Memory B cell (primary cell): ENCODE data around the gene PLA2G4A.

ENCODE experiments used
- ATAC-seq: fragments of 150-1000 bp; cut with Tn5 transposase; 2 replicates; pipeline ENCODE4 v1.10.0; 2021; ENCODE audit warnings: low read depth, mild to moderate bottlenecking, moderate library complexity
- DNase-seq, 2 donors: peaks; one replicate each; pipeline ENCODE4 v3.0.0; 2022; ENCODE audit warnings: low spot score in 2 of 2
- H3K27ac Mint-ChIP-seq: one replicate; pipeline ENCODE4 v1.8.0; 2022; ENCODE audit warnings: mild to moderate bottlenecking, moderate library complexity, mixed read lengths
- H3K27me3 Mint-ChIP-seq: one replicate; pipeline ENCODE4 v1.8.0; 2022; ENCODE audit warnings: mixed read lengths
- H3K36me3 Mint-ChIP-seq: one replicate; pipeline ENCODE4 v1.8.0; 2022; ENCODE audit warnings: mild to moderate bottlenecking, mixed read lengths
- H3K4me1 Mint-ChIP-seq: one replicate; pipeline ENCODE4 v1.8.0; 2022; ENCODE audit warnings: mixed read lengths
- H3K4me3 Mint-ChIP-seq: one replicate; pipeline ENCODE4 v1.8.0; 2022; ENCODE audit warnings: mild to moderate bottlenecking, moderate library complexity, mixed read lengths
- H3K9me3 Mint-ChIP-seq: one replicate; pipeline ENCODE4 v1.8.0; 2022; ENCODE audit warnings: mixed read lengths

Gene PLA2G4A

DNA sequence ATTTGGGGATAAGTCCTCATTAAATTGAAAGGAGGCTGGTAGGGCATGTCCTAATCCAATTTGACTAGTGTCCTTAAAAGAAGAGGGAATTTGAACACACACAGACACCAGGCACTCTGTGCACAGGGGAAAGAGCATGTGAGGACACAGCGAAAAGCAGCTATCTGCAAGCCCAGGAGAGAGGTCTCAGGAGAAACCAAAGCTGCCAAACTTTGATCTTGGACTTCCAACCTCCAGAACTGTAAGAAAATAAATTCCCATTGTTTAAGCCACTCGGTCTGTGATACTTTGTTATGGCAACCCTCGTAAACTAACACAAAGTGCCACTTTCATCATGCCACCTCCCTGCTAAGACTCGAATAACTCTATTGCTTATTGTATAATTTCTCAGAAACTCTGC is 13.8 kb downstream of the PLA2G4A start:
- ATAC-seq (no peak), DNase-seq (no peak)
- H3K27ac Mint-ChIP-seq, result no peak overlapping the region
- no peaks in the 10 kb centered on the region for H3K9me3 Mint-ChIP-seq
- H3K27me3 Mint-ChIP-seq, result no peaks in the 10 kb centered on the region
- H3K4me3 Mint-ChIP-seq, result no peak overlapping the region
- no peaks in the 10 kb centered on the region for H3K4me1 Mint-ChIP-seq
- H3K36me3 Mint-ChIP-seq, result no peaks in the 10 kb centered on the region

DNA sequence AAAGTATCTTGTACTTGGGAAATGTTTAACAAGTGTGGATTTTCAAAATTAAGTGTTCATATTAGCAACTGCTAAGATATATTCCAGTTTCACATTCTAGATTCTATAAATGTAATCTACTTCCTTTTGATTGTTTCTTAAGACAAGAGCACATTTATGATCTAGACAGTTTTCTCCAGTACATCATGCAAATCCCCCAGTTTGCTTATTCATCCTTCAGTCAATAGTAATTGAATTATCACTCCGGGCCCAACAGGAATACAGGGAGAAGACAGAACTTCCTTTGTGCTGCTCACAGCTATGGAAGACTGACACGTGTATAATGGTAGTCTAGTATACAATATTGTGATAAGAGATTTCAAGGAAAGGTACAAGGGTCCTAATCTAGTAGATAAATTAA is 14.5 kb downstream of the PLA2G4A start:
- Mint-ChIP-seq H3K4me3 (no peak overlapping the region), H3K9me3 (no peaks in the 10 kb centered on the region), H3K27me3 (no peaks in the 10 kb centered on the region), H3K27ac (no peak overlapping the region), H3K4me1 (no peaks in the 10 kb centered on the region), H3K36me3 (no peaks in the 10 kb centered on the region)
- no peak for DNase-seq
- ATAC-seq, result no peak

DNA sequence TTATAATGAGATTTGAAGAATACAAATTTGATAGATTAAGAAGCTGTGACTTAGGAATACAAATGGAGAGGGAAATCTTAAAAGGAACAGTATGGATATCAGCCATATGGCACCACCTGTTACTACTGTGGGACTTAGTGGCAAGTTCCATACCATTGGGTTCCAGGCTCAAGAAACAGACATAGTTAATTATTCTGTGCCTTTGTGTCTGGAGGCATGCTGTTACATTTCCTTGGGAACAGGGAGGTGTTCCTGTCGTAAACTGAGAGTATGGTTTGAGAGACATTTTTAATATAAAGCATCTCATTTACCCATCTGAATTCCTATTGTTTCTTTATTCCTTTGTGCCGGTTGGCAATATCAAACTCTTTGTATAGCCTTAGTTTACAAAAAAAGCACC is 15.2 kb downstream of the PLA2G4A start:
- H3K4me1 Mint-ChIP-seq, result no peaks in the 10 kb centered on the region
- ATAC-seq (no peak), DNase-seq (no peak)
- no peak overlapping the region for H3K4me3 Mint-ChIP-seq
- H3K36me3 Mint-ChIP-seq, result no peaks in the 10 kb centered on the region
- H3K9me3 Mint-ChIP-seq, result no peaks in the 10 kb centered on the region
- no peak overlapping the region for H3K27ac Mint-ChIP-seq
- H3K27me3 Mint-ChIP-seq, result no peaks in the 10 kb centered on the region

DNA sequence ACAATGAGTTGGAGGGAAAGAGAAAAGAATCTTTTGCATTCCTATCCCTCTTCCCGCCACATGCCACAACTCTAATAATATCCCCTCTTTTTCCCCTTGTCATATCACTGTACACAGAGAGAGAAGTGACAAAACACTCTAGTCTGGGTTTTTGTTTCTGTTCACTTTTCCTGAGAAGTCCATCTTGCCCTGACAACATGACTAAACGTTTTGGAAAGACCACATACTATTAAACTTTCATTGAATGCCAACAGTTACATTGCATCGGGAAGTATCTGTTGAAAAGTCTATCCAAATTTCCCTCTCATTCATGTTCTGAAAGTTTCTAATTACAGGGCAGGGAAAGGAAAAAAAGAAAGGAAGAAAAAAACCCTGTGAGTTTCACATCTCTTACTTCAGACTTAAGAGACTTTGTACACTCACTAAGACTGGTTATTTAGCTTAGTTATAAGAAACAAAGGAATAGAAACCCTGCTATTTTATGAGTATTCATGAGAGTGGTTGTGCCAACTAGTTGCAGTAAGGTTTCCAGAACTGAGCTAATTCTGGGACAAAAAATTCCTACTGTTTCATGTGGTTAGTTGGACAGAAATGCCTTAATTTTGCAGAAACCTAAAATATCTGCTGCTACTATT is 16.9 kb downstream of the PLA2G4A start:
- no peaks in the 10 kb centered on the region for H3K36me3 Mint-ChIP-seq
- no peak for ATAC-seq
- H3K27me3 Mint-ChIP-seq, result peaks cover 2% of the 10 kb centered on the region
- H3K4me1 Mint-ChIP-seq, result peaks cover 7% of the 10 kb centered on the region
- H3K9me3 Mint-ChIP-seq, result no peaks in the 10 kb centered on the region
- DNase-seq, result no peak
- no peak overlapping the region for H3K4me3 Mint-ChIP-seq
- H3K27ac Mint-ChIP-seq, result no peak overlapping the region

DNA sequence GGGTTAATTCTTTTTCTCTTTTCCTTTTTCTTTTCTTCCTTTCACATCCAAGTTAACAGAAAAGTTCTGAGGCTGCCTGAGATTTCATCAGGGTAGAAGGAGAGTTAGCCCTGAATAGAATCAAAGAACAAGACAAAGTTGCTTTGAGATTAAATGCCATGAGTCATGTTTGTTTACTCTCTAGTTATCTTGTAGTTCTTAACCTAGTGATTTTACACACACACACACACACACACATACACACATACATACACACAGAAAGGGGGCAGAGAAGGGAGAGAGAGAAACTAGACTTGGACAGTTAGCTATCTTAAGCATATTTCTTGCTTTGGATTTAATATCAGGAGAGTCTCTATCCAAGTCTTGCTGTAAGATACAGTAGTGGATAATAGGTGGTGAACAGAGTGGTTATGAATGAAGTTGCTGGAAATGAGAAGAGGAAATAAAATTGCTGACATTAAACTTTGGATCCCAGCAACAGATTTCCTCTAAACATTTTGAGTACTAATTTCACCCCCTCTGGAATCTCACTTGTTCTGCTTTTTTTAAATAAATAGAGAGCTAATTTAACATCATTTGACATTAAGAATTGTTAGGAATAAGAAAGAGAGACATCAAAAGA is 19.9 kb downstream of the PLA2G4A start:
- H3K4me3 Mint-ChIP-seq, result no peak overlapping the region
- H3K4me1 Mint-ChIP-seq, result peaks cover 7% of the 10 kb centered on the region
- ATAC-seq (no peak), DNase-seq (no peak)
- peaks cover 2% of the 10 kb centered on the region for H3K27me3 Mint-ChIP-seq
- no peaks in the 10 kb centered on the region for H3K36me3 Mint-ChIP-seq
- no peaks in the 10 kb centered on the region for H3K9me3 Mint-ChIP-seq
- no peak overlapping the region for H3K27ac Mint-ChIP-seq

DNA sequence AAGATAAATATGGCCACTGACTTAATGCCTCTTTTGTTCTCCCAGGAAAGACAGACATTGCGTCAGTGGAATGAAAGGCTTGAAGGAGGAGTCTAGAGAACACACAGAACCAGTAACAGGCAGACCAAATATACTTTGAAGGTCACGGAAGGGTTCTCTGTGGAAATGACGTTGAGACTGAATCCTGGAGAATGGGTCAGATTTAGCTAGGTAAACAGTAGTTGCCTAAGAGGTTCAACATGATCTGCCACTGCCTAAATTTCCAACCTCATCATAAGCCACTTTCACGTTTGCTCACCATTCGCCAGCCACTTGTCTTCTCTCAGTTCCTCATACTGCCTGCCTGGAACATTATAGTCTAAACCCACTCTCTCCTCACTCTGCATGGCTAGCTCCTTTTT is 20.5 kb downstream of the PLA2G4A start:
- Mint-ChIP-seq H3K4me1 (peaks cover 7% of the 10 kb centered on the region), H3K4me3 (no peak overlapping the region), H3K9me3 (no peaks in the 10 kb centered on the region), H3K27ac (no peak overlapping the region), H3K27me3 (peaks cover 2% of the 10 kb centered on the region), H3K36me3 (no peaks in the 10 kb centered on the region)
- no peak for DNase-seq
- no peak for ATAC-seq

DNA sequence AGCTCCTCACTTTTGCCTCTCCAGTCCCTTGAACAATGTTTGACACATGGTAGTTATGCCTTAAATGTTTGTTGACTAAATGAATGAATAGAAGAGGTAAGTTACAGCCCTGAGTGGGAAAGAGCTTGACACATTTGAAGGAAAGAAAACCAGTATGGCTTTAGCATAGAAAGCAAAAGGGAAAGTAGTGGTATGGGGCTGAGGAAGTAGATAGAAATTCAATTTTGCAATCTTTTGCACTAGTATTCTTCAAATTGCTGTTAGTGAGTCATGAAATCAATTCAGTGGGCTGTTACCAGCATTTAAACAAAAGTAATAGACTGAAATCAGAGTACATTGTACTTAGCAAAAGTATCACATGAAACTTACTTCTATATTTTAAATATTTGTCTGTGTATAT is 21.1 kb downstream of the PLA2G4A start:
- peaks cover 2% of the 10 kb centered on the region for H3K27me3 Mint-ChIP-seq

DNA sequence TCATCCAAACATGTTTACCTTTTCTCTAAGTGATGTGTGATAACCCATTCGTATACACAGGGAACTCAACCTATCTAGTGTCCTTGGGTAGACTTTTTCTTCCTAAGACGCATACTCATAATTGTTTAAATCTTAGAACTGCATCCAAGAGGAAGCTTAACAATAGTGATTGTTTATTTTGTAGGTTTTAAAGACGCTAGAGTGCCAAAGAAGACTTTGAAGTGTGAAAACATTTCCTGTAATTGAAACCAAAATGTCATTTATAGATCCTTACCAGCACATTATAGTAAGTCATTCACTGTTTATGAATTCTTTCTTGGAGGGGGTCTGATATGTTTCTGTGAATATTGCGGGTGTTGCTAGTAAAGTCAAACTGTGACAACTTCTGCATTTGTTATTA is 25.4 kb downstream of the PLA2G4A start:
- Mint-ChIP-seq H3K36me3 (no peaks in the 10 kb centered on the region), H3K27me3 (peaks cover 2% of the 10 kb centered on the region), H3K9me3 (peaks cover 3% of the 10 kb centered on the region), H3K4me3 (no peak overlapping the region), H3K27ac (no peak overlapping the region), H3K4me1 (peaks cover 7% of the 10 kb centered on the region)
- DNase-seq, result no peak
- no peak for ATAC-seq

More for the DNA sequence above, 21.1 kb downstream of the PLA2G4A start:
- Mint-ChIP-seq H3K4me1 (peaks cover 7% of the 10 kb centered on the region), H3K4me3 (no peak overlapping the region), H3K9me3 (no peaks in the 10 kb centered on the region), H3K36me3 (no peaks in the 10 kb centered on the region), H3K27ac (no peak overlapping the region)
- no peak for ATAC-seq
- no peak for DNase-seq

DNA sequence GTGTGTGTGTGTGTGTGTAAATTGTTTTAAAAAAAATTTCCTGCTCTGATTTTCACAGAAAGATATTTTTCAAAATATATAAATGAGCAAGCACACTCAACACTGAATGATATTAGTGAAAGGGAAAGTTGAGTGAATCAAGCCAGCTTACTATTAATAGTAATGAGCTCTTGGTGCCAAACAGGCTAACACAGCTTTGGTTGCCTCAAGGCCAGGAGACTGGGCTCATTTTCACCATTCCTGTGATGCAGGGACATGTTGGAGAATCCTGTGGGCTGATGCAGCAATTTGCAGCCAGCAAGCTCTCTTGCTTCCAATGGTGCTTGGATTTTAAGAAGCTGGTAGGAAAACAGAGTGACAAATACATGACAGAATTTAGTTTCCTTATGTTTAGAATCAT is 30.2 kb downstream of the PLA2G4A start:
- H3K9me3 Mint-ChIP-seq, result peaks cover 3% of the 10 kb centered on the region
- no peak overlapping the region for H3K27ac Mint-ChIP-seq
- H3K27me3 Mint-ChIP-seq, result no peaks in the 10 kb centered on the region
- H3K36me3 Mint-ChIP-seq, result no peaks in the 10 kb centered on the region
- H3K4me3 Mint-ChIP-seq, result no peak overlapping the region
- H3K4me1 Mint-ChIP-seq, result no peaks in the 10 kb centered on the region
- ATAC-seq (no peak), DNase-seq (no peak)

DNA sequence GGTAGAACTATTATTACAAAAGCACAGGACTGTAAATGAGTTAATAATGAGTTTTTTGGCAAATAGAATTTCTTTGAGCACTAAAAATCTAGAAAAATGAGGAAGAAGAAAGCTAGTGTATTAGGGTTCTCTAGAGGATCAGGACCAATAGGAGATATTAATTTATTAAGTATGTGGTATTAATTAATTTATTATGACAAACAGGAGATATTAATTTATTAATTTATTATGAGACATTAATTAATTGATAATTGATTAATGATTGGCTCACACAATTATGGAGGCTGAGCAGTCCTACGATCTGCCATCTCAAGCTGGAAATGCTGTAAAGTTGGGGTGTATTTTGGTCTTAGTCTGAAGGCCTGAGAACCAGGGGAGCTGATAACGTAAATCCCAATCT is 31.2 kb downstream of the PLA2G4A start:
- ATAC-seq, result no peak
- H3K9me3 Mint-ChIP-seq, result peaks cover 3% of the 10 kb centered on the region
- H3K36me3 Mint-ChIP-seq, result no peaks in the 10 kb centered on the region

DNA sequence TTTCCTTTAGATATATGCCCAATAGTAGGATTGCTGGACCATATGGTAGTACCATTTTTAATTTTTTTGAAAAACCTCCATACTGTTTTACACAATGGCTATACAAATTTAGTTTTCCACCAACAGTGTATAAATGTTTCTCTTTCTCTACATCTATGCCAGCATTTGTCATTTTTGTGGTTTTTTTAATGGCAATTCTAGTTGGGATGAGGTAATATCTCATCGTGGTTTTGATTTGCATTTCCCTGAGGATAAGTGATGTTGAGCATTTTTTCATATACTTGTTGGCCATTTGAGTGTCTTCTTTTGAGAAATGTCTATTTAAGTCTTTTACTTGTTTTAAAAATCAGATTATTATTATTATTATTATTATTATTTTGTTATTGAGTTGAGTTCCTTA is 35.5 kb downstream of the PLA2G4A start:
- H3K36me3 Mint-ChIP-seq, result no peaks in the 10 kb centered on the region
- no peaks in the 10 kb centered on the region for H3K27me3 Mint-ChIP-seq
- ATAC-seq, result no peak
- H3K9me3 Mint-ChIP-seq, result no peaks in the 10 kb centered on the region
- no peaks in the 10 kb centered on the region for H3K4me1 Mint-ChIP-seq
- DNase-seq, result no peak
- H3K27ac Mint-ChIP-seq, result no peak overlapping the region
- H3K4me3 Mint-ChIP-seq, result no peak overlapping the region

More for the DNA sequence above, 31.2 kb downstream of the PLA2G4A start:
- Mint-ChIP-seq H3K27me3 (no peaks in the 10 kb centered on the region), H3K27ac (no peak overlapping the region), H3K4me3 (no peak overlapping the region), H3K4me1 (no peaks in the 10 kb centered on the region)
- no peak for DNase-seq

DNA sequence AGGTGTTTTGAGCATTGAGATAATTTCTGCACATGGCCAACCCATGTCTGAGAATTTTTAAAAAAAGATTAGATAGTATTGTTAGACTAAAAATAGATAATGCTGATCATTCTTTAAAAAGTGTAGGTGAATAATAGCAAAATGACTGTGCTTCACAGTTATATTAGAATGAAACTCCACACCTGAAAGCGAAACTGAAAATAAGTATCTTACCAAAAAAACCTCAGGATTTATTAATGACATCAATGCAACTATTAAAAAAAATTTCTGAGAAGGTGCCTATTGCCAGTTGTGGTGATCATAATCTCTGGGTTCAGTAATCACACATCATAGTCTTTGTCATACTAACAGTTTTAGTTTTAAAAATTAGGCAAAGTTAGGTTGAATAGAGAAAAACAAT is 36.5 kb downstream of the PLA2G4A start:
- H3K9me3 Mint-ChIP-seq, result no peaks in the 10 kb centered on the region
- DNase-seq (no peak), ATAC-seq (no peak)
- H3K27me3 Mint-ChIP-seq, result peaks cover 1% of the 10 kb centered on the region
- no peaks in the 10 kb centered on the region for H3K4me1 Mint-ChIP-seq
- H3K36me3 Mint-ChIP-seq, result no peaks in the 10 kb centered on the region
- no peak overlapping the region for H3K4me3 Mint-ChIP-seq
- H3K27ac Mint-ChIP-seq, result no peak overlapping the region

DNA sequence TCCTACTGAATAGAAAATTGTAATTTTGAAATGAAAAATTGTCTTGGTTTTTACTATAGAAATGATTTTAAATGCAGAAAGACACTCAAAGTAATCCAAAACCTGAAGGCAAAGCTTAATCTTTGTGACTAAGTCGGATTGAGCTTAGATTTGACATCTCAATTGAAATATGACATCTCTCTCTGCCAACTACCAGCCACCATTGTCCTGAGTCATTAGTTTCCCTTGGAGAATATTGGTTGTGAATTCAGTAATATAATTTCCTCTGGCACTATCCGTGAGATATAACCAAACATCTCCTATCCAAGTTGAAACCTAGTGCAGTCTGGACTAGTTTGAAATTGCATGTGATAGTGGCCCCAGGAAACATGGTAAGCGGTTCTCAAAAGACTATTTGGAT is 37.1 kb downstream of the PLA2G4A start:
- Mint-ChIP-seq H3K36me3 (no peaks in the 10 kb centered on the region), H3K4me3 (no peak overlapping the region), H3K27ac (no peak overlapping the region), H3K9me3 (no peaks in the 10 kb centered on the region), H3K4me1 (no peaks in the 10 kb centered on the region), H3K27me3 (peaks cover 1% of the 10 kb centered on the region)
- DNase-seq (no peak), ATAC-seq (no peak)

DNA sequence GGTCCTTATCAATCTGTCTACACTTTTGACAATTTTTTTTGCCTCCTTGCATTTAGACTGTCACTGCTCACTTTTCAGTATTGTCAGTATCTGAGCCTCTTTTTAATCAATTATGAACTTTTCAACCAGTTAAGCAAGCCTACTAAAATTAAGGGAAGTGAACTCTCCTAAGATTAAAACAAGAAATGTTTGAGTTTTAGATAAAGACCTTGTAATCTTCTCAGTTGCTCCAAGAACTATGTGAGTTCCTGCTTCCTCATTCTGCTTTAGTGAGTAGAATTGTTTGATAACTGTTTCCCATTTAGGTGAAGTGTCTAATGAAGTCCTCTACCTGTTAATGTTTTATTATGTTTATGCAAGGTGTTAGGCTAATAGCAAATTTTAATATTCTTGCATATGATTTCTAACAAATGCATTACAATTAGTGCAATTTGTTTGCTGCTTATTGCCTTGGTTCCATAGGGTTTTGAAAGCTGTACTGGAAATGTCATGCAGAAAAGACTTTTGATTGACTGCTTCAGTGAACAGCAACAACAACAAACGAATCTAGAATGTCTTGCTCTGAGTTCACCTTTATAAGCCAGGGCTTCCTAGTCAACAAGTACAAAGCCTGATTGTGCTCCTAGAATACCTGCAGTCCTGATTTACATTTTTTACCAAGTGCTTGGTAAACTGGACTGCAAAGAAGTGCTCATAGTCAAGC is 40.9 kb downstream of the PLA2G4A start:
- no peaks in the 10 kb centered on the region for H3K36me3 Mint-ChIP-seq
- no peaks in the 10 kb centered on the region for H3K4me1 Mint-ChIP-seq
- H3K4me3 Mint-ChIP-seq, result no peak overlapping the region
- peaks cover 1% of the 10 kb centered on the region for H3K27me3 Mint-ChIP-seq
- no peak overlapping the region for H3K27ac Mint-ChIP-seq
- H3K9me3 Mint-ChIP-seq, result no peaks in the 10 kb centered on the region
- ATAC-seq, result no peak
- no peak for DNase-seq

DNA sequence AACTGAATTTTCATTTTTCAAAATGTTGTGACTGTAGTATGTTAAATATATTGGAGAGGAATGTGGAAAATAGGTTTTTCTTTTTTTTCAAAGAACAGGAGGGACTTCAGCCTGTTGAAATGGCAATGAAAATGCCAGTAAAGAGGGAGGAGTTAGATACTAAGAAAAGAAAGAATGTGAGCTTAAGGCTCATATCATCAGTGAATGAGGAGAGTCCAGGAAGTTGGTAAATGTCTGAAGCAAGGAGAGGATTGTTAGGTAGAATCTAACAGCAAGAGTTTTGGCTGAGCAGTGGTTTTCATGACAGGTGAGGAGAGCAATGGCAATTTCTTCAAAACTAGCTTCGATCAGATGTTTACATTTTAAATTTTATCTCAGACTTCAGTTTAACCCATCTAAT is 43.0 kb downstream of the PLA2G4A start:
- Mint-ChIP-seq H3K27me3 (peaks cover 1% of the 10 kb centered on the region), H3K4me1 (no peaks in the 10 kb centered on the region), H3K27ac (no peak overlapping the region), H3K9me3 (no peaks in the 10 kb centered on the region), H3K36me3 (no peaks in the 10 kb centered on the region), H3K4me3 (no peak overlapping the region)
- ATAC-seq (no peak), DNase-seq (no peak)
